K562 (cell line): ENCODE data around the gene CSF2RB. TPM values are rescaled to one million over a fixed set of nuclear protein-coding genes. Genes with fewer than 3 reads are reported as not detected.

ENCODE experiments used
- ATAC-seq: fragments of 200-7000 bp; cut with Tn5 transposase; 3 replicates; pipeline ENCODE4 v1.9.1; 2020; ENCODE audit warnings: moderate library complexity
- BruUV-seq: library from RNA; stranded (reverse); fragments of 400-500 nt; replicated peaks from 2 replicates; lab custom pipeline; 2021; lab: Mats Ljungman, UMichigan
- CTCF ChIA-PET: fragments of 300-600 bp; formaldehyde crosslinking; extraction: SDS; loops from one replicate; lab custom pipeline; 2021; ENCODE audit warnings: low intra/inter-chr PET ratio; lab: Yijun Ruan, JAX
- POLR2A ChIA-PET: fragments of 300-600, 350-650 bp; sonication (Branson Sonifier 250); formaldehyde crosslinking; extraction: SDS; loops from one replicate; lab custom pipeline; 2021; ENCODE audit warnings: antibody characterized with exemption, inconsistent platforms; lab: Yijun Ruan, JAX
- DNase-seq, 4 experiments: peaks; one replicate each; pipeline versions ENCODE4 v3.0.0 to v3.0.0-alpha.2; 2011 to 2018; ENCODE audit warnings: low spot score in 3 of 4, mixed read lengths in 3 of 4; ENCODE audit errors: extremely low read depth in 1 of 4
- FAIRE-seq: peaks from 2 replicates; lab custom pipeline; 2011; peaks lifted over from hg19 to GRCh38; lab: Jason Lieb, UNC
- H2AFZ ChIP-seq: 2 replicates; pipeline ENCODE4 v1.6.0; 2011; ENCODE audit warnings: low read depth, low read length, control low read depth, inconsistent platforms
- H3K27ac ChIP-seq: fragments of 200-600 bp; 3 replicates; pipeline ENCODE4 v1.8.0; 2011; ENCODE audit warnings: low read depth, mild to moderate bottlenecking, control low read depth, inconsistent platforms, low read length, moderate library complexity, mixed read lengths; ENCODE audit errors: extremely low read depth
- H3K27me3 ChIP-seq, 2 experiments: fragments of 300-600 bp in 1 of 2; 2 replicates in 1 of 2; 3 replicates in 1 of 2; pipeline versions ENCODE4 v1.6.0 to v1.8.0; 2011; ENCODE audit warnings: inconsistent platforms in 2 of 2, low read length in 2 of 2, mild to moderate bottlenecking in 1 of 2, mixed read lengths in 1 of 2, moderate library complexity in 1 of 2; ENCODE audit not compliant: control insufficient read depth in 2 of 2, insufficient read depth in 2 of 2
- H3K36me3 ChIP-seq: fragments of 300-600 bp; 3 replicates; pipeline ENCODE4 v1.8.0; 2011; ENCODE audit warnings: mild to moderate bottlenecking, low read length, inconsistent platforms; ENCODE audit not compliant: control insufficient read depth, insufficient read depth
- H3K4me1 ChIP-seq, 2 experiments: fragments of 200-600 bp in 1 of 2; replicated peaks in 1 of 2; 2 replicates in 1 of 2; 3 replicates in 1 of 2; pipeline versions ENCODE4 v1.5.1 to v1.8.0; 2011; ENCODE audit warnings: inconsistent platforms in 2 of 2, low read length in 2 of 2, mild to moderate bottlenecking in 1 of 2, mixed read lengths in 1 of 2, moderate library complexity in 1 of 2; ENCODE audit not compliant: control insufficient read depth in 2 of 2, insufficient read depth in 2 of 2
- H3K4me2 ChIP-seq: 2 replicates; pipeline ENCODE4 v1.6.1; 2011; ENCODE audit warnings: low read length, control low read depth, inconsistent platforms, mixed read lengths; ENCODE audit not compliant: insufficient read depth
- H3K4me3 ChIP-seq: fragments of 200-600 bp; sonication (generic), shearing (Covaris generic); 2 replicates; pipeline ENCODE4 v1.5.1; 2016; ENCODE audit warnings: control low read depth, inconsistent platforms
- H3K79me2 ChIP-seq: fragments of 200-600 bp; 3 replicates; pipeline ENCODE4 v1.8.0; 2011; ENCODE audit warnings: low read length, inconsistent platforms; ENCODE audit not compliant: control insufficient read depth, insufficient read depth
- H3K9ac ChIP-seq, 2 experiments: 2 replicates each; pipeline versions ENCODE4 v1.6.0 to v1.6.1; 2011; ENCODE audit warnings: low read depth in 2 of 2, low read length in 2 of 2, control low read depth in 1 of 2, inconsistent platforms in 1 of 2, mild to moderate bottlenecking in 1 of 2, mixed read lengths in 1 of 2; ENCODE audit not compliant: insufficient read depth in 1 of 2
- H3K9me1 ChIP-seq: one replicate; pipeline ENCODE4 v1.6.0; 2011; ENCODE audit warnings: inconsistent platforms, mild to moderate bottlenecking, low read length, moderate library complexity; ENCODE audit not compliant: control insufficient read depth, insufficient read depth
- H3K9me3 ChIP-seq: replicated peaks from 2 replicates; pipeline ENCODE4 v1.5.1; 2011; ENCODE audit warnings: low read depth, low read length, inconsistent platforms; ENCODE audit not compliant: control insufficient read depth, insufficient read depth
- H4K20me1 ChIP-seq: replicated peaks from 2 replicates; pipeline ENCODE4 v1.6.1; 2011; ENCODE audit warnings: low read length, inconsistent platforms, mixed read lengths; ENCODE audit not compliant: control insufficient read depth, insufficient read depth
- BRD9 ChIP-seq: fragments of 450-650 bp; IDR thresholded peaks from 2 replicates; pipeline ENCODE4 v1.6.1; 2018; ENCODE audit warnings: low read depth; ENCODE audit not compliant: partially characterized antibody
- CREM ChIP-seq: IDR thresholded peaks from 2 replicates; pipeline ENCODE4 v1.6.1; 2014; ENCODE audit warnings: antibody characterized with exemption, low read depth
- E2F1 ChIP-seq: sonication (generic); formaldehyde crosslinking; IDR thresholded peaks from 2 replicates; pipeline ENCODE4 v1.8.1; 2023; ENCODE audit warnings: mild to moderate bottlenecking, missing genetic modification reagents, moderate library complexity
- NCOA6 ChIP-seq: fragments of 450-650 bp; IDR thresholded peaks from 2 replicates; pipeline ENCODE4 v1.6.1; 2017; ENCODE audit warnings: mild to moderate bottlenecking
- NFATC3 ChIP-seq: fragments of 450-650 bp; IDR thresholded peaks from 2 replicates; pipeline ENCODE4 v1.6.1; 2017; ENCODE audit warnings: mild to moderate bottlenecking
- THAP12 ChIP-seq: fragments of 250-450 bp; sonication (Bioruptor Pico); IDR thresholded peaks from 2 replicates; pipeline ENCODE4 v1.9.0; 2021; ENCODE audit warnings: mild to moderate bottlenecking, inconsistent platforms
- ZBTB5 ChIP-seq: fragments of 450-650 bp; IDR thresholded peaks from 2 replicates; pipeline ENCODE4 v1.6.1; 2017; ENCODE audit warnings: antibody characterized with exemption
- ZNF324 ChIP-seq: fragments of 250-450 bp; sonication (Bioruptor Pico); IDR thresholded peaks from 2 replicates; pipeline ENCODE4 v1.4.0; 2020; ENCODE audit warnings: mild to moderate bottlenecking
- ZNF354B ChIP-seq: fragments of 250-450 bp; sonication (Bioruptor Pico); IDR thresholded peaks from 2 replicates; pipeline ENCODE4 v1.4.0; 2020
- ZNF398 ChIP-seq: fragments of 250-450 bp; sonication (Bioruptor Pico); IDR thresholded peaks from 2 replicates; pipeline ENCODE4 v1.8.0; 2021; ENCODE audit warnings: moderate library complexity, mild to moderate bottlenecking, inconsistent platforms
- WGBS: fragments of 100-300 bp; shearing (Covaris generic); methylation state at CpG from one replicate; pipeline ENCODE4 v1.1.6; 2016; ENCODE audit warnings: low coverage, mixed read lengths; ENCODE audit not compliant: insufficient coverage; ENCODE audit errors: missing lambda C conversion rate; 5-methylcytosine and 5-hydroxymethylcytosine counted together
- in situ Hi-C: fragments of 300-500 bp; cut with MboI; formaldehyde crosslinking; loops from 4 replicates; pipeline ENCODE4 v1.15.0; 2018; ENCODE audit warnings: inconsistent platforms, mixed read lengths
- intact Hi-C: fragments of 100-400 bp; cut with micrococcal nuclease; formaldehyde crosslinking; loops from 2 replicates; pipeline ENCODE4 v1.14.2; 2022
- polyA plus RNA-seq, 8 experiments: library from polyadenylated mRNA; depleted of rRNA in 4 of 8; stranded (reverse) in 5 of 8; unstranded in 3 of 8; fragments of >200 nt; fragmentation: Nextera tagmentation in 2 of 8; fragmentation: Illumina TruSeq in 1 of 8; extraction: Ambion mirVana in 2 of 8; extraction: Trizol in 1 of 8; gene quantifications; 2 replicates each; pipeline versions ENCODE4 v1.2.1 to v1.2.3, GENCODE V29; 2011 to 2014; ENCODE audit warnings: inconsistent platforms in 1 of 8, missing spikeins in 1 of 8
- total RNA-seq, 7 experiments: library from RNA; depleted of rRNA in 6 of 7; stranded (reverse); fragments of >200 nt in 6 of 7; fragmentation: Illumina TruSeq in 2 of 7; extraction: Trizol in 2 of 7; gene quantifications; 2 replicates each; pipeline versions ENCODE4 v1.2.1 to v1.2.3, GENCODE V29; 2011 to 2021; ENCODE audit warnings: low replicate concordance in 1 of 7
- TF ChIP-seq, protein P1 (sequence below): sonication (generic); formaldehyde crosslinking; IDR thresholded peaks from 2 replicates; pipeline ENCODE4 v1.8.1; 2023; ENCODE audit warnings: mild to moderate bottlenecking, missing genetic modification reagents

CSF2RB gene
- total and polyA plus RNA-seq, 9 of the 15 experiments (the other 6 are each of a cell fraction or from before 2014, with no cell fraction given), result 0.04 to 1.0 (median 0.36) TPM

- no peak overlapping the region for H3K27ac ChIP-seq
- CTCF ChIA-PET, result no interaction called here
- no peaks in the 10 kb centered on the region; a peak in 2 of 5 replicates for H3K27me3 ChIP-seq
- no peaks in the 10 kb centered on the region for H3K79me2 ChIP-seq
- in situ Hi-C loops, result no loop called here
- H3K4me1 ChIP-seq, result no peaks in the 10 kb centered on the region; a peak in 2 of 5 replicates
- H3K4me2 ChIP-seq, result no peak overlapping the region
- ATAC-seq (no peak), DNase-seq (no peak), FAIRE-seq (no peak)
- intact Hi-C loops, result no loop called here
- no peaks in the 10 kb centered on the region for H3K9me3 ChIP-seq
- no peak overlapping the region for H3K9ac ChIP-seq
- H3K36me3 ChIP-seq, result no peaks in the 10 kb centered on the region
- BruUV-seq, result no TSS peak
- WGBS, result 20% methylated on average over 19 of the region's 19 CpGs
- no peaks in the 10 kb centered on the region for H4K20me1 ChIP-seq
- no peak overlapping the region for H2AFZ ChIP-seq
- H3K9me1 ChIP-seq, result no peaks in the 10 kb centered on the region
- POLR2A ChIA-PET, result interaction anchor here (0.6 kb wide), 2 partner anchors 42 to 579 kb away, joined by 3 read pairs; no protein-coding TSS in a partner anchor
- no peak overlapping the region for H3K4me3 ChIP-seq
- TF ChIP-seq ZNF324 (CRISPR knock-in tag) (no peak), NFATC3 (no peak), ZBTB5 (no peak), NCOA6 (no peak), ZNF354B (CRISPR knock-in tag) (no peak), CREM (no peak), ZNF398 (no peak), THAP12 (CRISPR knock-in tag) (no peak), E2F1 (CRISPR knock-in tag) (no peak), BRD9 (no peak)
- TF ChIP-seq, protein P1, sequence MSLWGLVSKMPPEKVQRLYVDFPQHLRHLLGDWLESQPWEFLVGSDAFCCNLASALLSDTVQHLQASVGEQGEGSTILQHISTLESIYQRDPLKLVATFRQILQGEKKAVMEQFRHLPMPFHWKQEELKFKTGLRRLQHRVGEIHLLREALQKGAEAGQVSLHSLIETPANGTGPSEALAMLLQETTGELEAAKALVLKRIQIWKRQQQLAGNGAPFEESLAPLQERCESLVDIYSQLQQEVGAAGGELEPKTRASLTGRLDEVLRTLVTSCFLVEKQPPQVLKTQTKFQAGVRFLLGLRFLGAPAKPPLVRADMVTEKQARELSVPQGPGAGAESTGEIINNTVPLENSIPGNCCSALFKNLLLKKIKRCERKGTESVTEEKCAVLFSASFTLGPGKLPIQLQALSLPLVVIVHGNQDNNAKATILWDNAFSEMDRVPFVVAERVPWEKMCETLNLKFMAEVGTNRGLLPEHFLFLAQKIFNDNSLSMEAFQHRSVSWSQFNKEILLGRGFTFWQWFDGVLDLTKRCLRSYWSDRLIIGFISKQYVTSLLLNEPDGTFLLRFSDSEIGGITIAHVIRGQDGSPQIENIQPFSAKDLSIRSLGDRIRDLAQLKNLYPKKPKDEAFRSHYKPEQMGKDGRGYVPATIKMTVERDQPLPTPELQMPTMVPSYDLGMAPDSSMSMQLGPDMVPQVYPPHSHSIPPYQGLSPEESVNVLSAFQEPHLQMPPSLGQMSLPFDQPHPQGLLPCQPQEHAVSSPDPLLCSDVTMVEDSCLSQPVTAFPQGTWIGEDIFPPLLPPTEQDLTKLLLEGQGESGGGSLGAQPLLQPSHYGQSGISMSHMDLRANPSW (CRISPR knock-in tag), result no peak
These were observed 58.1 kb downstream of the CSF2RB start for GRCh38 chr22:36971341-36972125.
